Neural cell (in vitro differentiated cells): Measurements from ENCODE around the gene CNIH1. TPM values are rescaled to one million over a fixed set of nuclear protein-coding genes. Genes with fewer than 3 reads are reported as not detected.

ENCODE experiments used
- H2AFZ ChIP-seq: fragments of 200-600, 300-800 bp; sonication (generic), shearing (Covaris generic); 2 replicates; pipeline ENCODE4 v1.6.0; 2014; ENCODE audit warnings: low read depth, mild to moderate bottlenecking, antibody characterized with exemption, low read length, moderate library complexity
- H3F3A ChIP-seq: fragments of 200-600 bp; shearing (Covaris generic); 2 replicates; pipeline ENCODE4 v1.6.1; 2016; ENCODE audit warnings: mild to moderate bottlenecking, moderate library complexity, mixed read lengths, antibody characterized with exemption, low read length; ENCODE audit not compliant: insufficient read depth, poor library complexity, severe bottlenecking
- H3K27ac ChIP-seq: fragments of 200-600, 300-800 bp; sonication (generic), shearing (Covaris generic); 2 replicates; pipeline ENCODE4 v1.5.1; 2014; ENCODE audit warnings: mild to moderate bottlenecking, low read length, moderate library complexity
- H3K27me3 ChIP-seq: fragments of 300-800, 200-600 bp; sonication (generic), shearing (Covaris generic); 2 replicates; pipeline ENCODE4 v1.6.0; 2014; ENCODE audit warnings: mild to moderate bottlenecking, low read depth, low read length, moderate library complexity; ENCODE audit not compliant: insufficient read depth
- H3K36me3 ChIP-seq: fragments of 300-800, 200-600 bp; sonication (generic), shearing (Covaris generic); 2 replicates; pipeline ENCODE4 v1.5.1; 2014; ENCODE audit warnings: mild to moderate bottlenecking, antibody characterized with exemption, low read length, moderate library complexity; ENCODE audit not compliant: insufficient read depth
- H3K4me2 ChIP-seq: fragments of 300-800, 200-600 bp; sonication (generic), shearing (Covaris generic); 2 replicates; pipeline ENCODE4 v1.6.0; 2014; ENCODE audit warnings: mild to moderate bottlenecking, low read length
- H3K4me3 ChIP-seq: fragments of 300-800, 200-600 bp; sonication (generic), shearing (Covaris generic); 2 replicates; pipeline ENCODE4 v1.5.1; 2014; ENCODE audit warnings: mild to moderate bottlenecking, low read length, moderate library complexity
- H3K79me2 ChIP-seq: fragments of 200-600 bp; shearing (Covaris generic); replicated peaks from 2 replicates; pipeline ENCODE4 v1.6.0; 2014; ENCODE audit warnings: mild to moderate bottlenecking, low read length, moderate library complexity; ENCODE audit not compliant: insufficient read depth
- H3K9ac ChIP-seq: fragments of 300-800, 200-600 bp; sonication (generic), shearing (Covaris generic); 2 replicates; pipeline ENCODE4 v1.6.1; 2016; ENCODE audit warnings: mild to moderate bottlenecking, low read length, mixed read lengths
- H3K9me2 ChIP-seq: fragments of 200-600 bp; shearing (Covaris generic); 2 replicates; pipeline ENCODE4 v1.6.1; 2016; ENCODE audit warnings: mild to moderate bottlenecking, low read length, mixed read lengths; ENCODE audit not compliant: insufficient read depth
- H3K9me3 ChIP-seq: fragments of 200-600, 300-800 bp; sonication (generic), shearing (Covaris generic); 2 replicates; pipeline ENCODE4 v1.6.1; 2016; ENCODE audit warnings: mild to moderate bottlenecking, mixed run types, low read length, moderate library complexity, mixed read lengths
- H4K20me1 ChIP-seq: fragments of 200-600 bp; shearing (Covaris generic); 2 replicates; pipeline ENCODE4 v1.6.1; 2016; ENCODE audit warnings: mild to moderate bottlenecking, mixed run types; ENCODE audit not compliant: insufficient read depth
- CTCF ChIP-seq: fragments of 450-650 bp; IDR thresholded peaks from 2 replicates; pipeline ENCODE4 v1.5.1; 2014; ENCODE audit warnings: antibody characterized with exemption, mild to moderate bottlenecking, moderate library complexity; ENCODE audit not compliant: poor library complexity, severe bottlenecking
- EP300 ChIP-seq: fragments of 450-650 bp; conservative IDR thresholded peaks from 2 replicates; pipeline ENCODE4 v1.6.1; 2014; ENCODE audit warnings: antibody characterized with exemption, mild to moderate bottlenecking, moderate library complexity; ENCODE audit not compliant: poor library complexity, severe bottlenecking
- EZH2 ChIP-seq: fragments of 200-600, 300-800 bp; shearing (Covaris generic), sonication (generic); IDR thresholded peaks from 2 replicates; pipeline ENCODE4 v1.6.1; 2014; ENCODE audit warnings: antibody characterized with exemption, low read length, borderline replicate concordance, mild to moderate bottlenecking; ENCODE audit not compliant: insufficient read depth, poor library complexity, severe bottlenecking
- MXI1 ChIP-seq: fragments of 450-650 bp; conservative IDR thresholded peaks from 2 replicates; pipeline ENCODE4 v1.6.1; 2014; ENCODE audit warnings: antibody characterized with exemption, mild to moderate bottlenecking; ENCODE audit not compliant: poor library complexity, severe bottlenecking
- POLR2AphosphoS5 ChIP-seq: IDR thresholded peaks from 2 replicates; pipeline ENCODE4 v1.6.1; 2012
- RAD21 ChIP-seq: fragments of 450-650 bp; conservative IDR thresholded peaks from 2 replicates; pipeline ENCODE4 v1.6.1; 2014; ENCODE audit warnings: antibody characterized with exemption, mild to moderate bottlenecking, moderate library complexity
- SMC3 ChIP-seq: fragments of 450-650 bp; conservative IDR thresholded peaks from 2 replicates; pipeline ENCODE4 v1.6.1; 2014; ENCODE audit warnings: antibody characterized with exemption, mild to moderate bottlenecking, moderate library complexity; ENCODE audit not compliant: poor library complexity
- polyA plus RNA-seq: library from polyadenylated mRNA; depleted of rRNA; stranded (reverse); fragments of >200 nt; gene quantifications from 2 replicates; pipeline ENCODE4 v1.2.3, GENCODE V29; 2014
- TF ChIP-seq, protein P1 (sequence below): IDR thresholded peaks from 2 replicates; pipeline ENCODE4 v1.6.1; 2012; ENCODE audit warnings: borderline replicate concordance

The CNIH1 gene
- polyA plus RNA-seq, 1 donor from 2014 or later, result 125 TPM

DNA sequence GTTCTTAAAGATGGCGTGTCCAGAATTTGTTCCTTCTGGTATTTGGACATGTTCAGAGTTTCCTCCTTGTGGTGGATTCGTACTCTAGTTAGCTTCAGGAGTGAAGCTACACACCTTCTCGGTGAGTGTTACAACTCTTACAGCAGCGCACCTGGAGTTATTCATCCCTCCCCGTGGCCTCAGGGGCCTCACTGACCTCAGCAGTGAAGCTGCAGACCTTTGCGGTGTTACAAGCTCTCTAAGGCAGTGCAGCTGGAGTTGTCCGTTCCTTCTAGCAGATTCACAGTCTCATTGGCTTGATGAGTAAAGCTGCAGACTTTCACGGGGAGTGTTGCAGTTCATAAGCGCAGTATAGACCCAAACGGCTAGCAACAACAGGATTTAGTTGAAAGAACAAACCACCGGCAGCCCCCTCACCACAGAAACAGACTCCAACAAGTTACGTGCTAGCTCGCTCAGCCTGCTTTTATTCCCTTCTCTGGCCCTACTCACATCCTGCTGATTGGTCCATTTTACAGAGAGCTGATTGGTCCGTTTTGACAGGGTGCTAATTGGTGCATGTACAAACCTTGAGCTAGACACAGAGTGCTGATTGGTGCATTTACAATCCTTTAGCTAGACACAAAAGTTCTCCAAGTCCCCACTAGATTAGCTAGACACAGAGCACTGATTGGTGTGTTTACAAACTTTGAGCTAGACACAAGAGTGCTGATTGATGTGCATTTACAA, 48.9 kb downstream of the CNIH1 start:
- Histone ChIP-seq H3F3A (no peaks in the 10 kb centered on the region), H3K9me2 (no peaks in the 10 kb centered on the region), H3K36me3 (no peaks in the 10 kb centered on the region), H3K9me3 (no peaks in the 10 kb centered on the region), H4K20me1 (no peaks in the 10 kb centered on the region), H3K27me3 (no peaks in the 10 kb centered on the region), H2AFZ (no peak overlapping the region), H3K9ac (no peak overlapping the region), H3K79me2 (no peaks in the 10 kb centered on the region), H3K27ac (no peak overlapping the region), H3K4me2 (no peak overlapping the region), H3K4me3 (no peak overlapping the region)
- no peak for TF ChIP-seq CTCF
- TF ChIP-seq RAD21, result no peak

DNA sequence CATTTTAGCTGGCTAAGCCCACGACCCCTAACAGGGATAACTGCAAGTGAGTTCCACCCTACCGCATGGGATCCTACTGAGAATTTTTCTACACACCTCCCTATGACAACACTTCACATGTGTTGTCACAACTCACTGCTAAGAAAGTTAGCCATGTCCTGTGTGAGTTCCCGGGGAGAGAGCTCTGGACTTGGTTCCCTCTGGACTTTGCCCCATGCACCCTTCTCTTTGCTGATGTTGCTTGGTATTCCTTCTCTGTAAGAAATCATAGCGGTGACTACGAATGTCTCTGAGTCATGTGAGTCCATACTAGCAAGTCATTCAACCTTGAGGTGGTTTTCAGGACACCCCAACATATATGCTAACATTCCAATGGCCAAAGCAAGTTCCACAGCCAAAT, 53.8 kb downstream of the CNIH1 start:
- no peaks in the 10 kb centered on the region for H4K20me1 ChIP-seq
- H3K9me2 ChIP-seq, result no peaks in the 10 kb centered on the region
- no peaks in the 10 kb centered on the region for H3K9me3 ChIP-seq
- no peak overlapping the region for H3K4me3 ChIP-seq
- H2AFZ ChIP-seq, result no peak overlapping the region
- H3K27ac ChIP-seq, result no peak overlapping the region
- H3F3A ChIP-seq, result no peaks in the 10 kb centered on the region
- no peaks in the 10 kb centered on the region for H3K27me3 ChIP-seq
- H3K4me2 ChIP-seq, result no peak overlapping the region
- H3K9ac ChIP-seq, result no peak overlapping the region
- no peaks in the 10 kb centered on the region for H3K79me2 ChIP-seq
- no peaks in the 10 kb centered on the region for H3K36me3 ChIP-seq
- TF ChIP-seq SMC3 (no peak), EZH2 (no peak), RAD21 (no peak), MXI1 (no peak), POLR2AphosphoS5 (no peak)
- TF ChIP-seq, protein P1, sequence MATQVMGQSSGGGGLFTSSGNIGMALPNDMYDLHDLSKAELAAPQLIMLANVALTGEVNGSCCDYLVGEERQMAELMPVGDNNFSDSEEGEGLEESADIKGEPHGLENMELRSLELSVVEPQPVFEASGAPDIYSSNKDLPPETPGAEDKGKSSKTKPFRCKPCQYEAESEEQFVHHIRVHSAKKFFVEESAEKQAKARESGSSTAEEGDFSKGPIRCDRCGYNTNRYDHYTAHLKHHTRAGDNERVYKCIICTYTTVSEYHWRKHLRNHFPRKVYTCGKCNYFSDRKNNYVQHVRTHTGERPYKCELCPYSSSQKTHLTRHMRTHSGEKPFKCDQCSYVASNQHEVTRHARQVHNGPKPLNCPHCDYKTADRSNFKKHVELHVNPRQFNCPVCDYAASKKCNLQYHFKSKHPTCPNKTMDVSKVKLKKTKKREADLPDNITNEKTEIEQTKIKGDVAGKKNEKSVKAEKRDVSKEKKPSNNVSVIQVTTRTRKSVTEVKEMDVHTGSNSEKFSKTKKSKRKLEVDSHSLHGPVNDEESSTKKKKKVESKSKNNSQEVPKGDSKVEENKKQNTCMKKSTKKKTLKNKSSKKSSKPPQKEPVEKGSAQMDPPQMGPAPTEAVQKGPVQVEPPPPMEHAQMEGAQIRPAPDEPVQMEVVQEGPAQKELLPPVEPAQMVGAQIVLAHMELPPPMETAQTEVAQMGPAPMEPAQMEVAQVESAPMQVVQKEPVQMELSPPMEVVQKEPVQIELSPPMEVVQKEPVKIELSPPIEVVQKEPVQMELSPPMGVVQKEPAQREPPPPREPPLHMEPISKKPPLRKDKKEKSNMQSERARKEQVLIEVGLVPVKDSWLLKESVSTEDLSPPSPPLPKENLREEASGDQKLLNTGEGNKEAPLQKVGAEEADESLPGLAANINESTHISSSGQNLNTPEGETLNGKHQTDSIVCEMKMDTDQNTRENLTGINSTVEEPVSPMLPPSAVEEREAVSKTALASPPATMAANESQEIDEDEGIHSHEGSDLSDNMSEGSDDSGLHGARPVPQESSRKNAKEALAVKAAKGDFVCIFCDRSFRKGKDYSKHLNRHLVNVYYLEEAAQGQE, result no peak

GRCh38 chr14:54385556-54385955, 55.6 kb downstream of the CNIH1 start:
- Histone ChIP-seq H3K9me3 (no peaks in the 10 kb centered on the region), H2AFZ (no peak overlapping the region), H3K4me2 (no peak overlapping the region), H3K79me2 (no peaks in the 10 kb centered on the region), H3K36me3 (no peaks in the 10 kb centered on the region), H3K27ac (no peak overlapping the region), H4K20me1 (no peaks in the 10 kb centered on the region), H3K9ac (no peak overlapping the region), H3K9me2 (no peaks in the 10 kb centered on the region), H3K4me3 (no peak overlapping the region), H3F3A (no peaks in the 10 kb centered on the region), H3K27me3 (no peaks in the 10 kb centered on the region)
- TF ChIP-seq MXI1, result no peak
- no peak for TF ChIP-seq EZH2
- no peak for TF ChIP-seq CTCF
- no peak for TF ChIP-seq EP300
- no peak for TF ChIP-seq SMC3
- TF ChIP-seq, protein P1, result no peak
- no peak for TF ChIP-seq POLR2AphosphoS5
- no peak for TF ChIP-seq RAD21
